CD4-positive, alpha-beta memory T cell (primary cell): ENCODE data around the gene MSH6. TPM values are rescaled to one million over a fixed set of nuclear protein-coding genes. Genes with fewer than 3 reads are reported as not detected.

Experiments
- CTCF ChIA-PET: fragments of 350-600 bp; sonication (Branson Sonifier 250); formaldehyde crosslinking; loops from one replicate; lab custom pipeline; 2021; ENCODE audit warnings: inconsistent platforms; ENCODE audit not compliant: partially characterized antibody; lab: Charles Lee
- POLR2A ChIA-PET: fragments of 350-600 bp; sonication (Branson Sonifier 250); formaldehyde crosslinking; loops from one replicate; lab custom pipeline; 2021; ENCODE audit not compliant: partially characterized antibody; lab: Charles Lee
- DNase-seq, 5 donors: peaks; one replicate each; pipeline versions ENCODE4 v3.0.0 to v3.0.0-alpha.2; 2020 to 2022; ENCODE audit warnings: mixed read lengths in 1 of 5
- H3K27ac ChIP-seq: one replicate; pipeline ENCODE4 v1.7.0; 2013; ENCODE audit warnings: low read depth, low read length
- H3K27me3 ChIP-seq: 2 replicates; pipeline ENCODE4 v1.7.0; 2013; ENCODE audit warnings: mild to moderate bottlenecking, low read length, moderate library complexity; ENCODE audit not compliant: insufficient read depth
- H3K36me3 ChIP-seq: 2 replicates; pipeline ENCODE4 v1.7.0; 2013; ENCODE audit warnings: mild to moderate bottlenecking, low read length, moderate library complexity; ENCODE audit not compliant: insufficient read depth
- H3K4me1 ChIP-seq: 2 replicates; pipeline ENCODE4 v1.7.0; 2013; ENCODE audit warnings: mild to moderate bottlenecking, low read length, moderate library complexity; ENCODE audit not compliant: insufficient read depth
- H3K4me3 ChIP-seq, 2 donors: one replicate each; pipeline ENCODE4 v1.7.0; 2013; ENCODE audit warnings: low read length in 2 of 2, mild to moderate bottlenecking in 1 of 2
- H3K9me3 ChIP-seq, 2 donors: one replicate each; pipeline ENCODE4 v1.7.0; 2013; ENCODE audit warnings: low read length in 2 of 2, control low read depth in 1 of 2; ENCODE audit not compliant: control insufficient read depth in 1 of 2
- H3K27ac Mint-ChIP-seq, 7 donors: one replicate each; pipeline ENCODE4 v1.8.0; 2020 to 2021; ENCODE audit warnings: mixed read lengths in 7 of 7, mild to moderate bottlenecking in 6 of 7, inconsistent platforms in 3 of 7, moderate library complexity in 3 of 7
- H3K27me3 Mint-ChIP-seq, 2 donors: one replicate each; pipeline ENCODE4 v1.8.0; 2020 to 2021; ENCODE audit warnings: mixed read lengths in 2 of 2
- H3K36me3 Mint-ChIP-seq, 2 donors: one replicate each; pipeline ENCODE4 v1.8.0; 2020 to 2021; ENCODE audit warnings: mixed read lengths in 2 of 2, inconsistent platforms in 1 of 2, mild to moderate bottlenecking in 1 of 2
- H3K4me1 Mint-ChIP-seq, 4 donors: one replicate each; pipeline ENCODE4 v1.8.0; 2020 to 2021; ENCODE audit warnings: mixed read lengths in 4 of 4, mild to moderate bottlenecking in 1 of 4
- H3K4me3 Mint-ChIP-seq, 8 donors: one replicate each; pipeline ENCODE4 v1.8.0; 2020 to 2021; ENCODE audit warnings: mixed read lengths in 8 of 8, mild to moderate bottlenecking in 7 of 8, moderate library complexity in 6 of 8, inconsistent platforms in 3 of 8
- H3K9me3 Mint-ChIP-seq, 8 donors: one replicate each; pipeline ENCODE4 v1.8.0; 2020 to 2021; ENCODE audit warnings: mixed read lengths in 8 of 8, mild to moderate bottlenecking in 5 of 8, inconsistent platforms in 3 of 8, moderate library complexity in 1 of 8
- intact Hi-C: fragments of 100-400 bp; cut with micrococcal nuclease; formaldehyde crosslinking; loops from one replicate; pipeline ENCODE4 v1.15.1; 2023
- polyA plus RNA-seq, 2 donors: library from polyadenylated mRNA; unstranded; fragments of 300-500 nt; fragmentation: Illumina TruSeq; gene quantifications; one replicate each; pipeline ENCODE4 v1.2.3, GENCODE V29; 2021
- total RNA-seq, 2 experiments: library from RNA; stranded (reverse); gene quantifications; one replicate each; pipeline ENCODE4 v1.2.3, GENCODE V29; 2021

The MSH6 gene
- total and polyA plus RNA-seq, 4 experiments from 2014 or later: 11.9 to 49.9 (median 37.6) TPM

DNA sequence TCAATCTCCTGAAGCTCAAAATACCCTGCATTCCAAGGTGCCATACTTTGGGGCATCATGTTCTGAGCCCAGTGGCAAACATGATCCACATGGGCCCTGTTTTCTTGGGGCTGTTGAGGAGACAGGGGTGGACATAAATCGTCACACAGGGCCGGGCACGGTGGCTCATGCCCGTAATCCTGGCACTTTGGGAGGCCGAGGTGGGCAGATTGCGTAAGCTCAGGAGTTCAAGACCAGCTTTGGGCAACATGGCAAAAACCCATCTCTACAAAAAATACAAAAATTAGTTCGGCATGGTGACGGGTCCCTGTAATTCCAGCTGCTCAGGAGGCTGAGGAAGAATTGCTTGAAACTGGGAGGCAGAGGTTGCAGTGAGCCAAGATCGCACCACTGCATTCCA, 13.6 kb upstream of the MSH6 start:
- Mint-ChIP-seq H3K36me3 (no peaks in the 10 kb centered on the region), H3K4me1 (peaks cover 2 to 10% (median 4%) of the 10 kb centered on the region in 4 donors), H3K27ac (no peak overlapping the region), H3K9me3 (peaks cover 0 to 3% (median 0%) of the 10 kb centered on the region in 8 donors), H3K4me3 (no peak overlapping the region), H3K27me3 (peaks cover 2 to 3% of the 10 kb centered on the region in 2 donors)
- intact Hi-C loops: loop anchor here (2.0 to 5.0 kb wide), 2 partner anchors 333 to 382 kb away; no protein-coding TSS in a partner anchor
- no peaks in the 10 kb centered on the region for H3K9me3 ChIP-seq
- peaks cover 8% of the 10 kb centered on the region for H3K4me1 ChIP-seq
- no peak for DNase-seq
- POLR2A ChIA-PET: no interaction called here
- no peak overlapping the region for H3K4me3 ChIP-seq
- H3K36me3 ChIP-seq: no peaks in the 10 kb centered on the region
- H3K27me3 ChIP-seq: no peaks in the 10 kb centered on the region
- H3K27ac ChIP-seq: no peak overlapping the region
- CTCF ChIA-PET: interaction anchor here (1.0 to 3.4 kb wide), 3 partner anchors 9 to 434 kb away, joined by 4 to 13 read pairs (median 13); partner anchors contain the start of gene MSH6

DNA sequence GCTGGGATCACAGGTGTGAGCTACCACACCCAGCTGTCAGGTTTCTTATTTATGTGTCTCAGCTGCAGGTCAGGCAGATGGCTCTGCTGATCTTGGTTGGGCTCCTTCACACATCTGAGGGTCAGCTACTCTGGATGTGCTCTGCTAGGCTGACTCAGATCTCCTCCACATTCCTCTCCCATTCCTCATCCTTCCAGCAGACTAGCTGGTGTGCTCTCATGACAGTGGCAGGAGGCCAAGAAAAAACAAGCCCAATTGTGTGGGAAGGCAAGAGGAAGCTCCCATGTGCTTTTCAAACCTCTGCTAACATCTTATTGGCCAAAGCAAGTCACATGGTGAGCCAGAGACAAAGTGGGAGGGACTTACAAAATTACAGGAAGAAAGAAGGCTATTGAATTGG, 11.7 kb upstream of the MSH6 start:
- no peaks in the 10 kb centered on the region for H3K36me3 Mint-ChIP-seq
- H3K27ac ChIP-seq: no peak overlapping the region
- no peaks in the 10 kb centered on the region for H3K27me3 ChIP-seq
- no peak overlapping the region for H3K4me3 ChIP-seq
- H3K27ac Mint-ChIP-seq: no peak overlapping the region
- peaks cover 0 to 3% (median 0%) of the 10 kb centered on the region in 8 donors for H3K9me3 Mint-ChIP-seq
- DNase-seq: no peak
- ChIA-PET POLR2A (interaction anchor here (1.2 kb wide), 1 partner anchor 11 kb away, joined by 6 read pairs; no protein-coding TSS in a partner anchor), CTCF (interaction anchor here (3.0 to 3.4 kb wide), 2 partner anchors 11 to 436 kb away, joined by 13 read pairs; partner anchors contain the start of gene MSH6)
- intact Hi-C loops: no loop called here
- H3K4me1 Mint-ChIP-seq: peaks cover 2 to 10% (median 4%) of the 10 kb centered on the region in 4 donors
- peaks cover 2 to 3% of the 10 kb centered on the region in 2 donors for H3K27me3 Mint-ChIP-seq
- peaks cover 8% of the 10 kb centered on the region for H3K4me1 ChIP-seq
- no peak overlapping the region for H3K4me3 Mint-ChIP-seq
- no peaks in the 10 kb centered on the region for H3K9me3 ChIP-seq
- no peaks in the 10 kb centered on the region for H3K36me3 ChIP-seq

DNA sequence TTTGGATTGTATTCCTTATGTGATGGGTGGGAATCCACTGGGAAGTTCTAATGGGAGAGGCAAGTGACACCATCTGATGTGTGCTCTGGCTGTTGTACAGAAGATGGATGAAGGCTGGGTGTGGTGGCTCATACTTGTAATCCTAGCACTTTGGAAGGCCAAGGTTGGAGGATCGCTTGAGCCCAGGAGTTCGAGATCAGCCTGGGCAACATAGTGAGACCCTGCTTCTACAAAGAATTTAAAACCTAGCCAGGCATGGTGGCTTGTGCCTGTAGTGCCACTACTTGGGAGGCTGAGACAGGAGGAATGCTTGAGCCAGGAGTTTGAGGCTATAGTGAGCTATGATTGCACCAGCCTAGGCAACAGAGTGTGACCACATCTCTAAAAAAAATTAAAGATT, 10.6 kb upstream of the MSH6 start:
- CTCF ChIA-PET: interaction anchor here (0.6 kb wide), 1 partner anchor 19 kb away, joined by 3 read pairs; no protein-coding TSS in a partner anchor
- H3K27me3 Mint-ChIP-seq: peaks cover 2 to 3% of the 10 kb centered on the region in 2 donors
- peaks cover 0 to 3% (median 0%) of the 10 kb centered on the region in 8 donors for H3K9me3 Mint-ChIP-seq
- Histone ChIP-seq H3K4me1 (peaks cover 8% of the 10 kb centered on the region), H3K27me3 (no peaks in the 10 kb centered on the region), H3K36me3 (no peaks in the 10 kb centered on the region), H3K4me3 (no peak overlapping the region), H3K9me3 (no peaks in the 10 kb centered on the region), H3K27ac (no peak overlapping the region)
- intact Hi-C loops: no loop called here
- POLR2A ChIA-PET: interaction anchor here (0.6 kb wide), 1 partner anchor 30 kb away, joined by 3 read pairs; no protein-coding TSS in a partner anchor
- DNase-seq: no peak
- H3K27ac Mint-ChIP-seq: no peak overlapping the region
- H3K4me3 Mint-ChIP-seq: no peak overlapping the region
- peaks cover 2 to 10% (median 4%) of the 10 kb centered on the region in 4 donors for H3K4me1 Mint-ChIP-seq
- H3K36me3 Mint-ChIP-seq: no peaks in the 10 kb centered on the region

DNA sequence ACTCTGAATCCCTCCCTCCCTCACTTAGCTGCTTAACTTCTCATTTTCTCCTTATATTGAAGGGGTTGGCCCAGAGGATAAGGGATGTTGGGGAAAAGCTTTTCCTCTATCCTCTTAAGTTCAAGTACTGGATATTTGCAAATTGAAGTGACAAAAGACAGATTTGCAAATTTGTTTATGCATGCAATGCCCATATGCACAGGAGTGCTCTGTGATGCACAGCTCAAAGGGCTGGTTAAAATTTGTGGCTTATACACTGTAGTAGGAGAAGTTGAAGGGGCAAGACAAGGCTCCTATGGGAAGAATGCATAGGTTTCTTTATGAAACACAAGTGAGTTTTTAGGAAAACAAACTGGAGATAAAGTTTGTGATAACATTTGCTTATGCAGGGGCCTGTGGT, 8.4 kb upstream of the MSH6 start:
- no peak overlapping the region for H3K27ac Mint-ChIP-seq
- H3K4me3 ChIP-seq: no peak overlapping the region
- peaks cover 0 to 3% of the 10 kb centered on the region in 2 donors for H3K27me3 Mint-ChIP-seq
- H3K9me3 Mint-ChIP-seq: peaks cover 0 to 3% (median 0%) of the 10 kb centered on the region in 8 donors
- H3K27me3 ChIP-seq: no peaks in the 10 kb centered on the region
- intact Hi-C loops: no loop called here
- no peaks in the 10 kb centered on the region for H3K4me1 Mint-ChIP-seq
- H3K4me3 Mint-ChIP-seq: no peak overlapping the region
- H3K27ac ChIP-seq: no peak overlapping the region
- DNase-seq: no peak
- ChIA-PET CTCF (no interaction called here), POLR2A (no interaction called here)
- no peaks in the 10 kb centered on the region for H3K36me3 Mint-ChIP-seq
- no peaks in the 10 kb centered on the region for H3K4me1 ChIP-seq
- no peaks in the 10 kb centered on the region for H3K36me3 ChIP-seq
- H3K9me3 ChIP-seq: no peaks in the 10 kb centered on the region

DNA sequence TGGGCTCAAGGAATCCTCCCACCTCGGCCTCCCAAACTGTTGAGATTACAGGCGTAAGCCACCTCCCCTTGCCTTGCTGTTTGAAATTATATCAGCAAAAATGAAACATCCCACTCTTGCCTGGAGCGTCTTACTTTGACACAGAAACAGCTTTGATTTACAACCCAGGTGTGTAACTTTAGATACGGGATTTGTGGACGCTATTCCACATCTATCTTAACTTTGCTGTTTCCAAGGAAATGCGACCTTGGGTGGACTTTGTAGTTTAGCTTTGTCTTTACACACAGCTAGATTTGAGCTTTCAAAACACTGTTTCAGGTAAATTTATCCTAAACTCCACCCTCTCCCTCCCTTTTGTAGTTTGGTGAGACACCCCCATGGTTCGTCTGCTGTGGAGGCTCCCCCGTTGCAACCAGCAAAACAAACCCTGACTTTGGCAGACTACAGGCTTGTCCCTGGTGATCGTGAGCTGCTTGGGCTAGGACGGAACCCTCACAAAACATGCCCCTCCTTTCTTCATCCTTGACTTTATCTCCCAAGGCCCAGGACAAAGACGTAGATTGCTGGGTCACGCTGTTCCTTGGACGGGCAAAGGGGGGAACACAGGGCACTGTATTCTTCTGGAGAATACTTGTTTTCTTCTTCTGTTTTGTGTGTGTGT, 5.5 kb upstream of the MSH6 start:
- Histone ChIP-seq H3K4me1 (no peaks in the 10 kb centered on the region), H3K36me3 (no peaks in the 10 kb centered on the region), H3K9me3 (no peaks in the 10 kb centered on the region), H3K4me3 (no peak overlapping the region), H3K27ac (no peak overlapping the region), H3K27me3 (no peaks in the 10 kb centered on the region)
- no peaks in the 10 kb centered on the region for H3K4me1 Mint-ChIP-seq
- H3K27me3 Mint-ChIP-seq: no peaks in the 10 kb centered on the region
- no peak overlapping the region for H3K4me3 Mint-ChIP-seq
- DNase-seq: no peak
- intact Hi-C loops: no loop called here
- POLR2A ChIA-PET: no interaction called here
- H3K36me3 Mint-ChIP-seq: no peaks in the 10 kb centered on the region
- no peak overlapping the region for H3K27ac Mint-ChIP-seq
- no peaks in the 10 kb centered on the region for H3K9me3 Mint-ChIP-seq
- CTCF ChIA-PET: interaction anchor here (1.0 to 5.6 kb wide), 2 partner anchors 9 to 11 kb away, joined by 4 to 32 read pairs; no protein-coding TSS in a partner anchor

GRCh38 chr2:47778698-47779425, 4.1 kb upstream of the MSH6 start:
- no peaks in the 10 kb centered on the region for H3K36me3 ChIP-seq
- POLR2A ChIA-PET: no interaction called here

GRCh38 chr2:47779426-47779790, 3.5 kb upstream of the MSH6 start:
- ChIA-PET CTCF (interaction anchor here (0.5 to 5.6 kb wide), 2 partner anchors 13 to 52 kb away, joined by 3 to 32 read pairs; no protein-coding TSS in a partner anchor), POLR2A (no interaction called here)
- Histone ChIP-seq H3K36me3 (no peaks in the 10 kb centered on the region), H3K4me1 (peaks cover 4% of the 10 kb centered on the region), H3K9me3 (no peaks in the 10 kb centered on the region), H3K27ac (no peak overlapping the region), H3K27me3 (no peaks in the 10 kb centered on the region), H3K4me3 (no peak overlapping the region)
- intact Hi-C loops: no loop called here
- H3K27ac Mint-ChIP-seq: no peak overlapping the region
- H3K9me3 Mint-ChIP-seq: no peaks in the 10 kb centered on the region
- DNase-seq: no peak
- H3K4me3 Mint-ChIP-seq: no peak overlapping the region
- no peaks in the 10 kb centered on the region for H3K27me3 Mint-ChIP-seq
- H3K36me3 Mint-ChIP-seq: peaks cover 0 to 3% of the 10 kb centered on the region in 2 donors
- H3K4me1 Mint-ChIP-seq: peaks cover 0 to 7% (median 4%) of the 10 kb centered on the region in 4 donors

More at GRCh38 chr2:47778698-47779425, 4.1 kb upstream of the MSH6 start:
- H3K9me3 ChIP-seq: no peaks in the 10 kb centered on the region
- H3K4me3 ChIP-seq: no peak overlapping the region
- Mint-ChIP-seq H3K9me3 (no peaks in the 10 kb centered on the region), H3K27me3 (no peaks in the 10 kb centered on the region), H3K4me3 (no peak overlapping the region), H3K27ac (no peak overlapping the region), H3K4me1 (peaks cover 0 to 1% (median under 1%) of the 10 kb centered on the region in 4 donors), H3K36me3 (peaks cover 0 to 3% of the 10 kb centered on the region in 2 donors)
- no peak overlapping the region for H3K27ac ChIP-seq
- no peak for DNase-seq
- H3K27me3 ChIP-seq: no peaks in the 10 kb centered on the region
- H3K4me1 ChIP-seq: no peaks in the 10 kb centered on the region
- intact Hi-C loops: no loop called here
- CTCF ChIA-PET: interaction anchor here (0.5 to 5.6 kb wide), 2 partner anchors 12 to 52 kb away, joined by 3 to 32 read pairs; no protein-coding TSS in a partner anchor
